Posterior vena cava (tissue), 2 donors: ENCODE data around the gene NTM. TPM values are rescaled to one million over a fixed set of nuclear protein-coding genes. Genes with fewer than 3 reads are reported as not detected.
A peak's percentile ranks its signal among the peaks of the same experiment; 100 is the strongest.

ENCODE experiments used
- DNase-seq: peaks from one replicate; pipeline ENCODE4 v3.0.0-alpha.2; 2020; ENCODE audit warnings: low spot score
- intact Hi-C, 2 donors: fragments of 100-400 bp; cut with DNase I; formaldehyde crosslinking; loops; one replicate each; pipeline versions ENCODE4 v1.14.1 to v1.14.2; 2022 to 2023
- total RNA-seq, 2 donors: library from RNA; stranded (reverse); fragmentation: NEBNext Ultra II Directional; extraction: Animal tissue kit (Norgen Biotek cat#: 25700); gene quantifications; one replicate each; pipeline ENCODE4 v1.2.1, GENCODE V29; 2021
- donor health status: DM: yes; HTN: yes; CAD: no.
- donor health status: DM: yes; HTN: yes; CAD: no.

The NTM gene
- total RNA-seq, 2 donors from 2014 or later, result 8.2 to 16.1 TPM

DNA sequence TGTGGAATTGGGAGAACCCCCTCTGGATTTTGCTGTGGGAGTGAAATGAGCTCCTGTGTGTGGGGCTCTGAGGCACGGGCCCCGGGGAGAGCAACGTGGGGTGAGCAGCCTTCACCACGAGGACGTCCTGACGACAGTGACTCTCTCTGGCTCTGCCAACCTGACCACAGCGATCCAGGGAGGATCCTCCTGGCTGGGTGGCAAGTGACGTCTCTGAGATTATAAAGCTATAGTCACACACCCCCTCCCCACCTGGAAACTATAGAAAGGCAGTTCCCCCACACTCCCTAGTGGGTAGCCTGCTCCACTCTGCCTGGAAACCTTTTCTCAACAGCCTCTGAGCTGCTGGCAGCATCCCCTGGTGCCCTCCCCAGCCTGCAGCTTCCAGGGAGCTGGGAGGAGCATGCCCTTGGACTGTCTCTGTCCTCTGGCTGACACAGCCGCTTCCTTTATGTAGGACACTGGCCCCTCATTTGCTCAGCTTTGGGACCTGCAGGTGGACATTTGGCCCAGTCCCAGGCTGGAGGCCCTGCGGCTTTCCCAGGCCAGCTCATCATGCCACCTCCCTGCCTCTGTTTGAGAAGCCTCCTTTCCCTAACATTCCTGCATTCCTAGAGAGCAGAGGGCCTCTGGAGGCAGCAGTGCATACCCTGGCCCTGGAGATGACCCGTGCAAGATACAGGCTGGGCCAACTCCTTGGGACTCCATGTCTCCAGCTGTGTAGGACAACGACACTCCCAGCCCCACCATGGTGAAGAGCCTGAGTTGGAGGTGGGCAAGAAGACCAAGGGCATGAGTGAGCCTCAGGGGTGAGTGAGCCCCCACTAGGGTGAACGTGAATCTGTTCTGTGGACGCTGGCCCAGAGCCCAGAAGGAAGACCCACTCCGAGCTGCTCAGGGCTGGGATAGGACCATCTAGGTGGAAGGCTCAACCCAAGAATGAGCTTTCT lies 314.0 kb downstream of the NTM start:
- intact Hi-C loops, result no loop called here
- no peak for DNase-seq

- intact Hi-C loops, result no loop called here
- DNase-seq, result no peak
Measured at GRCh38 chr11:131685206-131685605, 314.8 kb downstream of the NTM start.

DNA sequence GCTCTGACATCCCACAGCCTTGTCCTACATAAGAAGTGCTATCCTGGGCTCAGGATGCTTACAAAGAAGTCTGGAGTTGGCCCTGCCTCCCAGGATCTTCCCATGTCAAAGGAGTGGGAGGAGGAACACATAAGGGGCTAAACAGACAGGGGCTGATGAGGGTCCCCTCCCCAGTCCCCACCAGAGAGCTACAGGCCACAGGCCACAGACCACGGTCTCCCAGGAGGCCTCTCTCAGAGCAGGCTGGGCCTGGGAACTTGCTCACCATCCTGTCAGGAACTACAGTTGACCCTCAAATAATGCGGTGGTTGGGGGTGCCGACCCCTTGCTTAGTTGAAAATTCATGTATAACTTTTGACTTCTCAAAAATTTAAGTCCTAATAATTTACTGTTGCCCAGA lies 315.5 kb downstream of the NTM start:
- intact Hi-C loops, result no loop called here
- DNase-seq, result no peak

DNA sequence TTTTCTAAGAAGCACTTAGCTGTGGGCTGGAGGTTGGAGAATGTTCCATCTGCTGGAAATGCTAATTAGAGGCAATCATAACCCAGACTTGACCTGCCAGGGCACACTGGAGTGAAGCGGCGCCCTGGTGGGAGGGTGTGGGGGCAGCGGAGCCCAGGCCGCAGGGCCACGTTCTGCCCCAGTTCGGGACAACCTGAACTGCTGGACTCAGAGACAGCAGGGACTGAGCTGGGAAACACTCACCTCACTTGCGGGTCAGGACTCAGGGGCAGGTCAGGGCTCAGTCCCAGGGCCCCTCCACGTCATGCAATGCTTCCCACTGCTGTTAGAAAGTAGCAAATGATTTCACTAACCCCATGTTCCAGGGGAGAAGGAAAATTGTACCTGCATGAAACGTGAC lies 316.4 kb downstream of the NTM start:
- no peak for DNase-seq
- intact Hi-C loops, result no loop called here

DNA sequence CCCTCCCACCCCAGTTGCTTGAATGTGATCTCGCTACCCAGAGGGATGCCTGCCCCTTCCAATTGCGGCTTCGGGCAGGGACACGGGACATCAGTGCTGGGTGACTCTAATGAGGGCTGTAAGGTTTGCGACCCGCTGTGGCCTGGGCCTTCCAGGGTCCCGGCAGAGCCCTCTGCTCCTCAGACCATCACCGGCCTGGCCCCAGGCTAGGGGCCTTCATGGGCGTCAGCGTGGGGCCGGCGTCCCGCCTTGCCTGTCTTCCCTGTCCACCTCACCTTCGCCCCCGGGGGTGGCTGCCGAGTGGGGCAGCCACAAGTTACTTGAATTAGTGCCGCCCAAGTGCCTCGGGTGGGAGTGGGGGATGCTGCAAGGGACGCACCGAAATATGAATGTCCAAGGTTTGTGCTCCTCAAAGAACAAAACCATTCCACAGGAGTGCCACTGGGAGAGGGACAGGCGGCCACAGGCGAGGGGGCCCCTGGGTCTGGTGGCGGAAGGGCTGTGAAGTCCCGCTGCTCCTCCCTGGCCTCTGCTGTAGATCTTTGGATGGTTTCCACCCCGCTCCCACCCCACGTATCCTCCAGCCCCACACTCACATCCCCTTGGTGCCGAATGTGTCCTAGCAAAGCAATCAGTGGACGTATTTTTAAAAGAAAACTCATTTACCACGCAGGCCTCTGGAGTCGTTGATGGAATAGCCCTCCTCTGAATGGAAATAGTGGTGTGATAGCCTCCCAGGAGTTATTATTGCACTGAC lies 317.1 kb downstream of the NTM start:
- intact Hi-C loops, result no loop called here

GRCh38 chr11:131688048-131688693 lies 317.8 kb downstream of the NTM start:
- no peak for DNase-seq
- intact Hi-C loops, result no loop called here

More for the DNA sequence above, 317.1 kb downstream of the NTM start:
- no peak for DNase-seq

DNA sequence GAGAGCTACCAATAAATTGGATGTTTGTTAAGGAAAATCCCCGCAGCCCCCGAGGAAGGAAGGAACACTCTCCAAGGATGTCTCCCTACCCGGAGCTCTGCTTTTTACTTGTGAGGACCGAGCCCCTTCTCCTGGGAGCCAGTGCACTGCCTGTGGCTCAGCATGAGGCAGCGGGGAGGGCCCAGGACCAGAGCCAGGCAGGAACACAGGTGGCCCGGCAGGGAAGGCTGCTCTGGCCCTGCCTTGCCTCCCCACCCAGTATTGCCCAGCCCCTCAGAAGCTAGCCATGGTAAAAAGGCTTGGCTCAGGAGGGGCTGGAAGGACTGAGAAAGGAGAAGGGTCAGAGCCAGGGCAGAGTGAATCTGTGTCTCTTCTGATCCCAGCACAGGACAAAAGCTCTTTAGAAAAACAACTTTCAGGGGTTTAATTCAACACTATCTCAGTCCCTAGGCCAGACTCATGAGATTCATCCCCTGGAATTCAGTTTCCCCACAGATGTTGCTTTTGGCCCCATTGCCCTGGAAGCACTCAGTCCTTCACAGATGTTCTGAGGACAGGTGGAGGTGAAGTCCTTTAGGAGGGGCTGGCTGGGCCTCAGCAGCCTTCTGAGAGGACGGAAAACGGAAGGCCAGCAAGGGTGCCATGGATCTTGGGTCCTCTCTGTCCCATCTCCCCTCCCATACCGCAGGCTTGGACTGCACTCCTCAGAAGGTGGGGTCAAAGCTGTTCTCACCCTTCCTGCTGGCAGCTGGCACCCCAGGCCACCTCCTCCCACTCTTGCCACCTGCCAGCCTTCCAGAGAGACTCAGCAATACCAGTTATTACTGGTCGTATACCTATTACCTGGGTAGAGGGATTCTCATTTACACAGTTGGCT lies 318.9 kb downstream of the NTM start:
- DNase-seq, result no peak
- intact Hi-C loops, result no loop called here

GRCh38 chr11:131690362-131690761 lies 319.9 kb downstream of the NTM start:
- intact Hi-C loops, result no loop called here
- DNase-seq, result no peak

- intact Hi-C loops, result no loop called here
Measured at GRCh38 chr11:131690776-131691175, 320.4 kb downstream of the NTM start.

GRCh38 chr11:131691181-131692041 lies 321.0 kb downstream of the NTM start:
- DNase-seq, result no peak
- intact Hi-C loops, result no loop called here

More at GRCh38 chr11:131690776-131691175, 320.4 kb downstream of the NTM start:
- no peak for DNase-seq

DNA sequence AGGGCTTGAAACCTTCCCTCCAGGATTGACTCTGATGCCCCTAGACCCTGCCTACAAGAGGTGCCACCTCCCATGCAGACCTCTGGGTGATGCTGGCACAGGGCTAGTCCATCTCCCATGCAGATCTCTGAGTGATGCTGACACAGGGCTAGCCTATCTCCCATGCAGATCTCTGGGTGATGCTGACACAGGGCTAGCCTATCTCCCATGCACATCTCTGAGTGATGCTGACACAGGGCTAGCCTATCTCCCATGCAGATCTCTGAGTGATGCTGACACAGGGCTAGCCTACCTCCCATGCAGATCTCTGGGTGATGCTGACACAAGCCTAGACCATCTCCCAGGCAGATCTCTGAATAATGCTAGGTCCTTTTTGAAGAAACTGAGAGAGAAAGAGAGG lies 321.7 kb downstream of the NTM start:
- intact Hi-C loops, result no loop called here

GRCh38 chr11:131692961-131693360 lies 322.5 kb downstream of the NTM start:
- DNase-seq, result no peak
- intact Hi-C loops, result no loop called here

More for the DNA sequence above, 321.7 kb downstream of the NTM start:
- DNase-seq, result no peak

DNA sequence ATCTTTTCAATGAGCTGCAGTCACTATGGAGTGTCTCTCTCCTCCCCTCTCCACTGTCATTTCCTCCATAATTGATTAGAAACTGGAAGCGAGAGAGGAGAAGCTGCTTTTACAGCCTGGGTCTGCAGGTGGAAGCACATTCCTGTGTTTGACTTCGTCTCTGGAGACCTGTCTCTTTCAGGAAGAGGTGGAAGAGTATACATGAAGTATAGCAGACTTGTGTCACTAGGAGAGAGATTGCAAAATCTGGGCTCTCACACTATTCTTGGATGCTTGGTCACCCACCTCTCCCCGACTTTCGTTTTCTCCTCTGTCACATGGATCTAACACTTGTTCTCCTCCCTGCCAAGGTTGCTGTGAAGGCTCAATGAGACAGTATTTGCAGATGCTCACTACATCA lies 323.3 kb downstream of the NTM start:
- DNase-seq, result no peak
- intact Hi-C loops, result no loop called here

DNA sequence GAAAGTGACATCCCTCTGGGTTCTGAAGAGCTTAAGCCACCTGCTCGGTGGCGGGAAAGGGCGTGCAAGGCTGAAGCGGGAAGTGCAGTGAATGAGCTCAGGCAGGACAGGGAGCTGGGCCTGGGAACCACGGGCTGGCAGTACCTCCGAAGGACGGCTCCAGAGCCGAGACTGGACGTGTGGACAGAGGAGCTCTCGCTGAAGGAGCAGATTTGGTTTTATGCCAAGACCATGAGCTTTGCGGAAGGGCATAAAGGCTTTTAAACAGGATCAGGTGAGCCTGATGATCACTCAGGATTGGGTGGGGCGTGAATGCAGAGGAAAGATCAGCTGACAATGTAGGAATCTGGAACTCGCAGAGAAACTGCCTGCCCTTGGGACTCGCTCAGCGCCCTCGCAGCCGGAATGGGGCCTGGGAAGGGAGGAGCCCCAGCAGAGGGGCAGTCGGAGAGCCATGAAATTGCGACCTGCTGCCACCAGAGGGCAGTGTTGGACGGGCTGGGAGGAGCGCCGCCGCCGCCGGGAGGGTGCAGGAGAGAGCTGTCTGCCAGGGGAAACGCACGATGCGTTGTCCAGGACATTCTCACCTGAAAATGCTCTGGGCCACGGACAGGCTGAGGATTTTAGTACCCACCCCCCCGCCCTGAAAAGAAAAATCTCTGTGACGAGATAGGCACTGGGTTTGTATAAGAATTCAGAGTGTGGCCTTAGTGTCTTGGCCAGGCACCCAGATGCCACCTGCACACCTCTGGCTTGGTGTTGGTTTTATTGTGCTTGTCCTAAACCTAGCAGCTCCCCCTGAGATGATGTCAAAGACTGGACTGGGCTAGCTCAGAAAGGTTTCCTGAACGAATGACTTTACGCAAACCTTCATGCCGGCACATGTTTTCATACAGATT lies 324.4 kb downstream of the NTM start:
- peak; percentile 94 for DNase-seq
- intact Hi-C loops, result no loop called here

DNA sequence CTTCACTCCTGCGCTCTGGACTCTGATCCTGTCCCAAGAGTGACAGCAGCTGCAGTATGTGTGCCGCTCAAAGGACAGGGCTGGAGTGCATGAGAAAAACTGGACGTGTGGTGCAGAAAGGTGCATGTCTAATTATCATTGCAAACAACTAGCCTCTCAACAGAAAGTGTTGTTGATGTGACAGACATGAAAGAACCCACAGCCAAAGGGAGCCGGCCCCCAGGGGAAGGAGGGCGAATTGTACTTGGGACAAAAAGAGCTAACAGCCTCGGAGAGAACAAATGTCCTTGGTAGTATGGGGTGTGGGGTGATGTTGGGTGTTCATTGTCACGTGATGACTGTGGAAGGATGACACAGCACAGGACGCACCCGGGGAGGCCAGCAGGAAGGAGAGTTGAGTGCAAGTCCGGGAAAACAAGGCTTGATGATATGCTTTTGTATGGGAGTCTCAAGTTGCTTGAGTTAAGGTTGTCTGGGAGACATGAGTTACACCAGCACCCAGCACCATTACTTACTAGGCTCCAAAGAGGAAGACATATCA lies 325.5 kb downstream of the NTM start:
- intact Hi-C loops, result loop anchor here in 1 of 2 donors (1.0 kb wide), 1 partner anchor 44 kb away; no protein-coding TSS in a partner anchor
- DNase-seq, result no peak

DNA sequence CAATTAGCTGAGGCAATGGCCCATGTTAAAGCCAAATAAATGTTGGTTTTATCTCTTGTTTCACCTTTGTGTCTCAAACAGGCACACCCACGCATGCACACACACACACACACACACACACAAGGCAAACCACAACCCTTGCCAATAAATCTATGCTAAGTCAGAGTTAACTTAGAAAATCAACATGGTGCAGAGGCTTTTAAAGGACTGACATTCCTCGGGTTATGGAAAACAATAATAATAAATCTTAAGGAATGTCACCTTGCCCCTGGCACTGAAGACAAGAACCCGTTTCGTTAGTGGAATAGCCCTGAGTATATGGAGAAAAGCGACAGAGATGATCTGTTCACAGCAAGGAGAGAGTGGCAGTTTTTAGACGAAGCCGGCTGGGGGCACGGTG lies 326.3 kb downstream of the NTM start:
- intact Hi-C loops, result loop anchor here in 1 of 2 donors (1.0 kb wide), 1 partner anchor 44 kb away; no protein-coding TSS in a partner anchor
- no peak for DNase-seq

DNA sequence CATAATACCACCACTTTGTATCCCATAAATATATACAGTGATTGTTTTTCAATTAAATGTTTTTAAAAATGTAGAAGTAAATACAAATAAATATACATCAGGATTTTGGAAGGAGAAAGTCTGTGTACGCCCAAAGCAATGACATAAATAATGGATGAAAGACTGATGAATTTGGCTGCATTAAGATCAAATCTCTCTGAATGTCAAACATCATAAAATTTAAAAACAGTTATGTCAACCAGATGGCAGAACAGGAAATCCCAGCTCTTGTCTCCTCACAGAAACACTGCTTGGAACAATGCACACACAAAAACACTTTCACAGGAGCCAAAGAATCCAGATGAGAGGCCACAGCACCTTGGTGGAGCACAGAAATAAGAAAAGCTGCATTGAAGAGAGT lies 332.9 kb downstream of the NTM start:
- intact Hi-C loops, result no loop called here
- no peak for DNase-seq
